Loucy (cell line): ENCODE results near the gene ZFHX3.

Experiments
- EZH2phosphoT487 ChIP-seq: fragments of 200-600 bp; IDR thresholded peaks from 2 replicates; pipeline ENCODE4 v1.6.1; 2018; ENCODE audit warnings: antibody characterized with exemption, mild to moderate bottlenecking, moderate library complexity, borderline replicate concordance
- TF ChIP-seq, protein P1 (sequence below): fragments of 200-600 bp; sonication (generic); conservative IDR thresholded peaks from 2 replicates; pipeline ENCODE4 v1.5.1; 2014; ENCODE audit warnings: mild to moderate bottlenecking, antibody characterized with exemption, low read length

DNA sequence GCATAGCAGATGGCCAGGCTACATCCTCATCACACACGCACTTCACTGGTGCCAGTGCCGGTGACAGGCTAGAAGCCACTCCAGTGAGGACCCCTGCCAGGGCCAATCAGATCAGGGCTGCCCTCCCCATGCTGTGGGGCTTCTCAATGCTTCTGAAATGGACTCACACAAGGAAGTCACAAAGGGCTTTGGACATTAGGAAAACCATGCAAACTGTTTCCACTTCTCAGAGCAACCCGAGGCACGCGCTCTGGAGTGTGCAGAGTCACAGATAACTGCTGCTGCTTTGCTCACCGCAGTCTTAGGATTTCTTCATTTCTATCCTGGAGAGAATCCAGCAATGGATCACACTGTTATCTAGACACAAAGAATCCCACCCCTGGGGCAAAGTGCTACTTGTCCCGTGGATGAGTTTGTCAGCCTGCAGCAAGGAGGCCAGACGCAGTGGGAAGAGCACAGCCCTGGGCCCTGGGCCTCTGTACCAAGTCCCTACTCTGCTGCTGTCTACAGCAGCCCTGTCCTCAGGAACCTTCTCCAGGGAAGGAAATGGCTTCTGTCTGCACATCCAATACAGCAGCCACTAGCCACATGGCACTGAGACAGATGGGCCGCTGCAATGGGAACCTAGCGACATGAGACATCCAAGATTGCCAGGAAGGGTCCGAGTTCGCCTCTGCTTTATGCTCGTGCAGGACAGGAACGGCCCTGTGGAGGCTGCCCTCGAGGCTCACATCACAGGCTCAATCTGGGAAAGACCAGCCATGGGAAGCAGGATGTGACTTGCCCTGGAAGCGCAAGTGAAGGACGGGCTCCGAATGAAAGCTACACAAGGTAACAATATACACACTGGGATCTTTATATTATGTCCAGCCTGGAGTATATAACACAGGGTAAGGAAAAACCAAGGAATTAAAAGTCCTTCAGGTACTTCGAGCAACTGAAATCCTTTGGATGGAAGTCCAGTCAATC is 169.3 kb downstream of the ZFHX3 start:
- TF ChIP-seq, protein P1, sequence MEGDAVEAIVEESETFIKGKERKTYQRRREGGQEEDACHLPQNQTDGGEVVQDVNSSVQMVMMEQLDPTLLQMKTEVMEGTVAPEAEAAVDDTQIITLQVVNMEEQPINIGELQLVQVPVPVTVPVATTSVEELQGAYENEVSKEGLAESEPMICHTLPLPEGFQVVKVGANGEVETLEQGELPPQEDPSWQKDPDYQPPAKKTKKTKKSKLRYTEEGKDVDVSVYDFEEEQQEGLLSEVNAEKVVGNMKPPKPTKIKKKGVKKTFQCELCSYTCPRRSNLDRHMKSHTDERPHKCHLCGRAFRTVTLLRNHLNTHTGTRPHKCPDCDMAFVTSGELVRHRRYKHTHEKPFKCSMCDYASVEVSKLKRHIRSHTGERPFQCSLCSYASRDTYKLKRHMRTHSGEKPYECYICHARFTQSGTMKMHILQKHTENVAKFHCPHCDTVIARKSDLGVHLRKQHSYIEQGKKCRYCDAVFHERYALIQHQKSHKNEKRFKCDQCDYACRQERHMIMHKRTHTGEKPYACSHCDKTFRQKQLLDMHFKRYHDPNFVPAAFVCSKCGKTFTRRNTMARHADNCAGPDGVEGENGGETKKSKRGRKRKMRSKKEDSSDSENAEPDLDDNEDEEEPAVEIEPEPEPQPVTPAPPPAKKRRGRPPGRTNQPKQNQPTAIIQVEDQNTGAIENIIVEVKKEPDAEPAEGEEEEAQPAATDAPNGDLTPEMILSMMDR: no peak
- no peak for TF ChIP-seq EZH2phosphoT487
